ENCODE results near the gene EML6.
"Not testable (repeated sequence)": the region's sequence is repeated elsewhere in the genome, so short reads cannot be mapped to it uniquely, and the experiment has no call there.

EML6 gene

DNA sequence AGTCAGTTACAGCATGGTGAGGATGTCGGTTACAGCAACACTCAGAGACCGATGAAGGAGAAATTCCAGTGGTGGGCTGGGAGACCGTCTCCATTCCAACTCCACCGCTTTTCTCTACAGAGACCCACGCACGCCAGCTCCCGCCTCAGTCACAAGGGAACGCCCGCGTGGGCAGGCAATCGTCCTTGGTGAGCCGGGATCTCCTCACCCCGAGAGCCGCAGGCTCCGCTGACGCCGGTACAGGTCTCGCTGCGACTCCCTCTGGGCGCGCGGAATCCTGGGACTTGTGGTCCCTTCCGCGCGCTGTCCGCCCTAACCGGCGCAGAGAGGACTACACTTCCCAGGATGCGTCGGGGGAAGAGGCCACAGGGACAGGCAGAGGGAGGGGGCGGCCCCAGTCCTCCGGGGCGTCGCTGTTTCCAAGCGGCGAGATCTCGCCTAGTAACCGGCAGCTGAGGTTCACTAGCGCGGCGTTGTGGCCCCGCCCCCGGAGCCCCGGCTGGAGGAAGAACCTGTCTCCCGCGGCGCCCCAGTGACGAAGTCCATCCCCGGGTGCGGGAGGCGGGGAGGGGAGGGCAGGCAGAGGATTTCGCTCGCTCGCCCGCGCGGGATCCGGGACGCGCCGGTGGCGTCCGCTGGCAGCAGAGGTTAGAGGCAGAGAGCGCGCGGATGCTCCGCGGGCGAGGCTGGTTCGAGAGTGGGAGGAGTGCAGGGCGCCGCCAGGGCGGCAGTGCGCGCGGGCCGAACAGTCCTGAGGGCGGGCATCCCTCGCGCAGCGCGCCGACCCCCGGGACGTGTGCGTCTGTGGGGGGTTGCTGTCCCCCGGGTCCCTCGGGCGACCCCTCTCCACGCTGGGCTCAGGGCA, at the start of gene EML6:
Gene EML6, plus strand, starts transcription at position 532 of the 865 bp plus-strand sequence. CDS start 1,400 bp downstream, outside the sequence.
- DNase-seq (ENCODE audit: low spot score): peak; percentile 98

DNA sequence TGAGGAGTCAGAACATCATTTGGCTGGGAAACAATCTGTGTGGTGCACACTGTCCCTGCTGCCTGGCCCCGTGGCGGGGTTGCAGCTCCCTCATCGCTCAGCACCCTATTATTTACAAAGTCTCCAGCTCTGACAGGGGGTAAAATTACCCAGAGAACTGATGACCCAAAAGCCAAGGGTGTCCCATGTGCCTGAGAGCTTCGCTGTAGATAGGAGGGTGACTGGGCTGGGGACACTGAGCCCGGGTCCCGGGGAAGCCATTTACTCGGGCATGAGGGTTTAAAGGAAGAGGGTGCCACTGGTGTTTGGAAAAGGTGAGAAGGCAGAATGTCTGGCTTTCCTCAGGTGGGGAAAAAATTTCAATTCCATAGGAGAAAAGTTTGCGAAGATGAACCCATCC, 48.2 kb upstream of the EML6 start:
- no peak for DNase-seq (ENCODE audit: low spot score)

DNA sequence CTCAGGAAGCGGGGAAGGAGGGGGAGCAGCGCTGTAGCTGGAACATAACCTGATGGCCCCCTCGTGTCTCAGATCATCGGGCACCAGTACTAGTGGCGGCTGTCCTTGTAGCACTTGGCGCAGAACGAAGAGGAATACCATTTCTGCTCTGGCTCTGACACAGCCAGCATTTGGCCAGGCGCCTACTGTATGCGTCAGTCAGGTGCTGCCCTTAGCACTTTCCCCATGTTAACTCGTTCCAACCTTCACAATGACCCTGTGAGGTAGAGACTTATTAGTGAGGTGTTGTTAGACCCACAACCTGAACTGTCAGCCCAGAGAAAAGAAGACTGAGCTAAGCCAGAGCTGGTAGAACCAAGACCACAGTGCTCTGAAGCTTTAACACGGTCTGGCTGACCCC, 47.7 kb upstream of the EML6 start:
- no peak for DNase-seq (ENCODE audit: low spot score)

DNA sequence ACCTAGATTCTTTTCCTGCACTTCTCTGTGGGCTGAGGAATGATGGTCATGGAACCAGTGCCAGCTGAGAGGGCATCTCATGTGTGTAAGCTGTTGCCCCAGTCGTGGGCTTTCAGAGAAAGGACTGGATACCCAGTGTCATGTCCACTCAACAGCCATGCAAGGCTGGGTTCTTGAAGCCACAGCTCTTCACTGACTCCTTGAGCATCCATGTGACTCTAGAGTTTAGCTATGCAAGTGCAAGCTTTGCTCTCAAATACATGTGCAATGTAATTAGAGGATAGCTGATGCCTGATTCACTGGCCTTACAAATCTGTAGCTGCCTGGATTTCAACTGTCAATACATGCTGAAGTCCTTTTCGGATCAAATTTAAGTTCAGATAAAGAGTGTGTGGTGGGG, 46.8 kb upstream of the EML6 start:
- DNase-seq (ENCODE audit: low spot score): no peak

DNA sequence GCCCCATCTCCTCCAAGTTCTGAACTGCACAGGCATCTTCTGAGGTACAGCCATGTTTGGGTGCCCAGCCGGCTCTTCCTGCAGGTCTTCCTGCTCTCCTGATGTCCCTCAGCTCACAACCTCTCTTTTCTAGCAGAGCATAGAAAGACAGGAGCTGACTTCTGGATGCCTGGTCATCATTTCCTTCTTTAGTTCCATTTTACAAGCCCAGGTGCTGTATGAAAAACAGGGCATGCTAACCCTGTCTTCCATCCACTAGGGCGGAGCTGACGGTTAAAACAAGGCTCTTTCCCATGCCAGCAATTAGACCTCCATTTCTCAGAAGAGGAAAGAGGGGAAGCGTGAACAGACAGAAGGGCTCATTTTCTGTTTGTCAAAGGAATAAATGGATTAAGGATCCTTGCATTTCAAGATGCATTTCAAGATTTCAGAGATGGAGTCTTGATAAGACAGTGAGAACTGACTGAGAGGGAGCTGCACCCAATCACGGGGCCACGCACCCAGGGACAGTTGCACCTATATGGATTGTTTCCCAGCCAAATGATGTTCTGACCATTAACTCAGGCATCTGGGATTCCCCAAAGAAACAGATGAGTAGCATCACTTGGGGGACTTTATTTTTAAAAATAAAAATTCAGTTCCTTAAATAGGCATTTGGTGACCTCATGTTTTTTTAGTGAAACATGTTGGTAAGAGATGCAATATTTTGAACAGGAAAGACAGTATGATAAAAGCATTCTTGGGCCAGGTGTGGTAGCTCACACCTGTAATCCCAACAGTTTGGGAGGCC, 45.8 kb upstream of the EML6 start:
- no peak for DNase-seq (ENCODE audit: low spot score)

DNA sequence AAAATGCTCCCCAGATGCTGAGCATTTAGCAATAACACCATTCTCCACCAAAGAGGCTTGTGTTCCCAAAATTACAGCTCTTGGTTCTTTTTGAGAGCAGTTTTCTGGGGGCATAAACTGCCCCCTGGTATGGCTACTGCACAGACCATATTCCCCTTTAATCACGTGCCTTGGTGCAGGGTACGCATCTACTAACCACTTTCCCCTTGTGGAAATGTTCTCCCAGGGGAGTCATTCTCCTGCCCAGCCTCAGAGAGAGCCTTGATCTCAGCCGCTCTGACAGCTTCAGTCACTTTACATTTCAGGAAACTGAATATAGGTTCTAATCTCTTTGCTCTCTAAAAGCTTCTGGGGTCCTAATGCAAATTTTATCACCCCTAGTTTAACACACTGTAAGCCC, 44.7 kb upstream of the EML6 start:
- no peak for DNase-seq (ENCODE audit: low spot score)

DNA sequence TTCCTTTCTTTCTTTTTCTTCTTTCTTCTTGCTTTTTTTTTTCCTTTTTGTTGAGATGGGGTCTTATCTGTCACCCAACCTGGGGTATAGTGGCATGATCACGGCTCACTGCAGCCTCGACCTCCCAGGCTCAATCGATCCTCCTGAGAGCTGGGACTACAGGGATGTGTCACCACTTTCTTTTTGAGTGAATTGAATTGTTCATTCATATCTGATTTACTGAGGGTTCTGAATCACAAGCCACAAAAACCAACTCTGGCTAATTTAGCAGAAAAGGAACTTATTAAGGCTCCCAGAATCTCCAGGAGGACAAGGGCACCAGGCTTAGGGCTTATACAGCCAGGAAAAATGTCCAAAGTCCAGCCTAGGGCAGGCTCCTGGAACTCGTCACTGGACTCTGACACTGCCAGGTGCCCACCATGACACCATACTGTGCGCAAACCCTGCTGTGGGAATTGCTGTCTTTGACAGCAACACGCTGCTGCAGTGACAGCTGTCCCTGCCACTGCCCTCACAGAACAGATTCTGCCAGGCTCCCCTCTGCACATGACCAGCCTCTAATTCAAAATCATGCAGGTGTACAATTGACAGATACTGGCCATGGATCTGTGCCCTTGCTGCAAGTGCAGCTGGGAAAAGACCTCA, 42.9 kb upstream of the EML6 start:
- no peak for DNase-seq (ENCODE audit: low spot score)

DNA sequence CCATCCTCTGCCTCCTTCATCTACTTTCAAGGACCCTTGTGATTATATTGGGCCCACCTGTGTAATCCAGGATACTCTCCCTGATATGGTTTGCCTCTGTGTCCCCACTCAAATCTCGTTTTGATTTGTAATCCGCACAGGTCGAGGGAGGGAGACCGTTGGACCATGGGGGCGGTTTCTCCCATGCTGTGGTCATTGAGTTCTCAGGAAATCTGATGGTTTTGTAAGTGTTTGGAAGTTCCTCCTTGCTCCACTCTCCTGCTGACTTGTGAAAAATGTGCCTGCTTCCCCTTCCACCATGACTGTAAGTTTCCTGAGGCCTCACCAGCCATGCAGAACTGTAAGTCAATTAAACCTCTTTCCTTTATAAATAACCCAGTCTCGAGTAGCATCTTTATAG, 42.0 kb upstream of the EML6 start:
- no peak for DNase-seq (ENCODE audit: low spot score)

DNA sequence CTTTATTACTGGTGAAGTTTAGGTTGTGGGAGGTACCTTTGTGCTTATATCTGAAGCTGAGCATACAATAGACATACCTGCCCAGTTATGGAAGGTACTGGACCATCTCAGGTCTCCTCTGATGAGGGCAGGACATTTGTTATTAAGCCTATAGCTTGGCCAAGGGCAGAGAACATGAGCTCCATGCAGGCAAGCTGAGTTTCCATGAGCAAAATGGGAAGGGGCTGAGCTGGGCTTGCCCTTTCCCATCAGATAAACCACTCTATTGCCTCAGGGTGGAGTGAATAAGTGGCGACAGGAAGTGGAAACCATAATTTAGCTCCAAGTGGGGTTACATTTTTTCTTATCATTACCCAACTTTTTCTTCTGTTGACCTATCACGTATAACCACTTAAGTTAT, 39.9 kb upstream of the EML6 start:
- DNase-seq (ENCODE audit: low spot score): no peak

DNA sequence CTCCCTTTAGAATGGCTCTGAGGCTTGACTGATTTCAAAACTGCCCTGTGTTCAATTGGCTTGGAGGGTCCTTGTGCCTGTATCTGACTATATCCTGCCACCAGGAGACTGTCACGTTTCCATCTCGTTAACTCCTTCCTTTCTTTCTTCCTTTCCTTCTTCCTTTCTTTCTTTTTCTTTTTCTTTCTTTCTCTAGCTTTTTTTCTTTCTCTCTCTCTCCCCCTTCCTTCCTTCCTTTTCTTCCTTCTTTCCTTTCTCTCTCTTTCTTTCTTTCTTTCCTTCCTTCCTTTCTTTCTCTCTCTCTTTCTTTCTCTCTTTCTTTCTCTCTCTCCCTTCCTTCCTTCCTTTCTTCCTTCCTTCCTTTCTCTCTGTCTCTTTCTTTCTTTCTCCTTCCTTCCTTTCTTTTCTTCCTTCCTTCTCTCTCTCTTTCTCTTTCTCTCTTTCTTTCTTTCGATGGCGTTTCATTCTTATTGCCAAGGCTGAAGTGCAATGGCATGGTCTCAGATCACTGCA, 38.1 kb upstream of the EML6 start:
- DNase-seq (ENCODE audit: low spot score): no peak

DNA sequence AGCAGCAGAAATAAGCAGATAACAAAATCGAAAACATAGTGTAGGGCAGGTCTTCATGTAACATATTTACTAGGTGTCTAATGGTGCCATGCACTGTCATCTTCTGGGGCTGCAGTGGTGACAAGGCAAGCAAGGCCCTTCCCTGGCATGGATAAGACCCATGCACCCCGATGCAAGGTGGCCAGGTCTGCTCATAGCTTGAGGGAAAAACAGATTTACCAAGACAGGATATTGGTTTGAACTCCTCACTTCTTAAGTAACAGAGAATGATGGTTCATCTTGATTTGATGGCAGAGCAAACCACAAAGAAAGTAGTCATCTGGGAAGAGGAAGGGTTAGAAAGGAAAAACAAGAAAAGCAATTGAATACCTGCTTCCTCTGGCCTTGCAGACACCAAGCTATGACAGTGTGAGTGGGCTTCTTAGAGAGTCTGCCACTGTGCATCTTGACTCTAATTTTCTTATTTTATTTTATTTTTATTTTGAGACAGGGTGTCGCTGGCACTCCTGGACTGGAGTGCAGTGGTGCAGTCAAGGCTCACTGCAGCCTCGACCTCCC, 35.8 kb upstream of the EML6 start:
- no peak for DNase-seq (ENCODE audit: low spot score)

DNA sequence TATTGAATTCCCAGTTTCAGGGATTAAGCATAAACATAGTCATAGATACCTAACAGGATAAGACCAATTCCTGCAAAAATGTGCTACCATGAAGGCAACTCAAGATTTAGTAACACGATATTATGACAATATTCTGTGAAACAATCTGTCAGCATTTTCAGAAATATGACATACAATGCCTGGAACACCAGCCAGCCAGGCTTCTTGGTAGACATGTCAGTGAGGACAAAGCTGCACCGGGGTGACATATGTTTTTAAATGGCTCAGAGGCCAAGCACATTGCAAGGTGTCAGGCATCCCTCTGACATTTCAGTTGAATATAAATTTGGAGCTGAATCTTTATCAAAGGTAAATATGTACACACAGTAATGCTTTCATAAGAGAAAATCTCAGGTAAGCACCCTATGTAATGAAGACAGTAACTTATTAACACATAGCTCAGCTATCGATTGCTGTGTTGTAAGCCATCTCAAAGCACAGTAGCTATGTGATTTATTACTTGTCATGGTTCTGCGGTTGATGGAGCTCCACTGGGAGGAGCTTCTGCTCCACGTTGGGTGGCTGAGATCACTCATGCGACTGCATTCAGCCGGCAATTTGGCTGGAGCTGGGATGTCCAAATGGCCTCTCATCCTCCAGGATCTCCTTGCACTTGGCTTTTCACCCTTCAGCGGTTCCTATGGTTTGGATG, 31.9 kb upstream of the EML6 start:
- no peak for DNase-seq (ENCODE audit: low spot score)

DNA sequence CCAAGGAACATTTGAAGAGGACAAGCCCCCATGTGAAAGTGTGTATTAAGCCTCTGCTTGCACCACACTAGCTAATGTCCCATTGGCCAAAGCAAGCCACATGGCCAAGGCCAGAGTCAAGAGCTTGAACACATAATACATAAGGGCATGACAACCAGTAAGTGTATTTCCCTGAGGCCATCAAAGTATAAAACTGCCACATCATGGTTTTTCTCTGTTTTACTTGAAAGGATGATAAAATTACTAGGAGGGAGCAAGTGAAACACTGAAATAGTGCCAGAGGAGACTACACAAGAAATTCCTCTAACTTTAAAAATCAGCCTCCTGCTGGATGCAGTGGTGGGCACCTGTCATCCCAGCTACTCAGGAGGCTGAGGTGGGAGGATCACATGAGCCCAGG, 30.9 kb upstream of the EML6 start:
- DNase-seq (ENCODE audit: low spot score): no peak

DNA sequence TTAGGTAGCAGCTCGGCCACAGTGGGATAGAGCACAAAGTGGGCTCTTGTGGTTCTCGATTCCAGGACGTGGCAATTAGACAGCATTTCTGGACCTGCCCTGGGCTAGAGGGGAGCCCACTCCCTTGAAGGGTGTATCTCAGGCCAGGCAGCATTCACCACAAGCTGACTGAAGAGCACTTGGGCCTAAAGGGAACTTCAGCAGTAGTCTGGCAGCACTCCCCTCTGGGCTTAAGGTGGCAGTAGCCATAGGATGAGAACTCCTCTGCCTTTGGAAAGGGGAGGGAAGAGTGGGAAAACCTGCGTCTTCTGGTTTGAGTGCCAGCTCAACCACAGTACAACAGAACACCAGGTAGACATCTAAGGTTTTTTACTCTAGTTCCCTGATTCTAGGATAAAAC, 28.1 kb upstream of the EML6 start:
- no peak for DNase-seq (ENCODE audit: low spot score)

DNA sequence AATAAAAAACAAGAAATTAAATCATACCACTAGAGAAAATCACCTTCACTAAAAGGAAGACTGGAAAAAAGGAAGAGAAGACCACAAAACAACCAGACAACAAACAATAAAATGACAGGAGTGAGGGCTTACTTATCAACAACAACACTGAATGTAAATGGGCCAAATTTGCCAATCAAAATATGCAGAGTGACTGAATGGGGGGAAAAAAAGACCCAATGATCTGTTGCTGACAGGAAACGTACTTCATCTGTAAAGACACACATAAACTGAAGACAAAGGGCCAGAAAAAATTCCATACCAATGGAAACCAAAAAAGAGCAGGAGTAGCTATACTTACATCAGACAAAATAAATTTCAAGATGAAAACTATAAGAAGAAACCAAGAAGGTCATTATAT, 25.5 kb upstream of the EML6 start:
- DNase-seq (ENCODE audit: low spot score): no peak

DNA sequence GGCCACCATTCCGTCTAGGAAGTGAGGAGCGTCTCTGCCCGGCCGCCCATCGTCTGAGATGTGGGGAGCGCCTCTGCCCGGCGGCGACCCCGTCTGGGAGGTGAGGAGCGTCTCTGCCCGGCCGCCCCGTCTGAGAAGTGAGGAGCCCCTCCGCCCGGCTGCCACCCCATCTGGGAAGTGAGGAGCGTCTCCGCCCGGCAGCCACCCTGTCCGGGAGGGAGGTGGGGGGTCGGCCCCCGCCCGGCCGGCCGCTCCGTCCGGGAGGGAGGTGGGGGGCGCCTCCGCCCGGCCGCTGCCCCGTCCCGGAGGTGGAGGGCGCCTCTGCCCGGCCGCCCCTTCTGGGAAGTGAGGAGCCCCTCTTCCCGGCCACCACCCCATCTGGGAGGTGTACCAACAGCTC, 24.5 kb upstream of the EML6 start:
- DNase-seq (ENCODE audit: low spot score): not testable (repeated sequence)

DNA sequence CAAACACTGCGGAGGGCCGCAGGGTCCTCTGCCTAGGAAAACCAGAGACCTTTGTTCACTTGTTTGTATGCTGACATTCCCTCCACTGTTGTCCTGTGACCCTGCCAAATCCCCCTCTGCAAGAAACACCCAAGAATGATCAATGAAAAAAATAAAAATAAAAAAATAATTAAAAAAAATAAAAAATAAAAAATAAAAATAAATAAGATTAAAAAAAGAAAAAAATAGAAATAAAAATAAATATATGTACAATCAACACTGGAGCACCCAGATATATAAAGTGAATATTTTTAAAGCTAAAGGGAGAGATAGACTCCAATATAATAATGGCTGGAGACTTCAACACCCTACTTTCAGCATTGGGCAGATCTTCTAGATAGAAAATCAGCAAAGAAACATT, 23.8 kb upstream of the EML6 start:
- DNase-seq (ENCODE audit: low spot score): no peak

DNA sequence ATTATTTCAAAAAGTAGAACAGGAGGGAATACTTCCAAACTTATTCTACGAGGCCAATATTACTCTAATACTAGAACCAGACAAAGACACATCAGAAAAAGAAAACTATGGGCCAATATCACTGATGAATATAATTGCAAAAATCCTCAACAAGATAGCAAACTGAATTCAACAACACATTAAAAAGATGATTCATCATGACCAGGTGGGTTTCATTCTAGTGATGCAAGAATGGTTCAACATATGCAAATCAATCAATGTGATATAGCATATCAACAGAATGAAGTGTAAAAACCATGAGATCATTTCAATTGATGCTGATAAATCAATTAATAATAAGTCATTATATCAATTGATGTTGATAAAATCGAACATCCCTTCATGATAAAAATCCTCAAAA, 22.4 kb upstream of the EML6 start:
- no peak for DNase-seq (ENCODE audit: low spot score)

DNA sequence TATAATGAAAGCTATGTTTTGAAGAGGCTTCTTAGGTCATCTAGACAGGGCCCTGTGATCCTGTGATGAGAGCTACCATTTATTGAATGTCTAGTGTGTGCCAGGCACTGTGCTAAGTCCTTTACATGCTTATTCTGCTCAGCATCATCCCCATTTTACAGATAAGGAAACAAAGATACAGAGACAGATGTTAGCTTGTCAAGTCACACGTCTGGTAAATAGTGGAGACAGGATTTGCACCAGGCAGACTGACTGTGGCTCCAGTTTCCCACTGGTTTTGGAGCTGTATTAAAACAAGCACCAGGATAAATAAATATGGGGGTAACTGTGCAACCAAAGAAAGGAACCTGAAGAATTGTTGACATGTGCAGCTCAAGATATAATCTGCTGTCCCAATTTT, 19.2 kb upstream of the EML6 start:
- no peak for DNase-seq (ENCODE audit: low spot score)

DNA sequence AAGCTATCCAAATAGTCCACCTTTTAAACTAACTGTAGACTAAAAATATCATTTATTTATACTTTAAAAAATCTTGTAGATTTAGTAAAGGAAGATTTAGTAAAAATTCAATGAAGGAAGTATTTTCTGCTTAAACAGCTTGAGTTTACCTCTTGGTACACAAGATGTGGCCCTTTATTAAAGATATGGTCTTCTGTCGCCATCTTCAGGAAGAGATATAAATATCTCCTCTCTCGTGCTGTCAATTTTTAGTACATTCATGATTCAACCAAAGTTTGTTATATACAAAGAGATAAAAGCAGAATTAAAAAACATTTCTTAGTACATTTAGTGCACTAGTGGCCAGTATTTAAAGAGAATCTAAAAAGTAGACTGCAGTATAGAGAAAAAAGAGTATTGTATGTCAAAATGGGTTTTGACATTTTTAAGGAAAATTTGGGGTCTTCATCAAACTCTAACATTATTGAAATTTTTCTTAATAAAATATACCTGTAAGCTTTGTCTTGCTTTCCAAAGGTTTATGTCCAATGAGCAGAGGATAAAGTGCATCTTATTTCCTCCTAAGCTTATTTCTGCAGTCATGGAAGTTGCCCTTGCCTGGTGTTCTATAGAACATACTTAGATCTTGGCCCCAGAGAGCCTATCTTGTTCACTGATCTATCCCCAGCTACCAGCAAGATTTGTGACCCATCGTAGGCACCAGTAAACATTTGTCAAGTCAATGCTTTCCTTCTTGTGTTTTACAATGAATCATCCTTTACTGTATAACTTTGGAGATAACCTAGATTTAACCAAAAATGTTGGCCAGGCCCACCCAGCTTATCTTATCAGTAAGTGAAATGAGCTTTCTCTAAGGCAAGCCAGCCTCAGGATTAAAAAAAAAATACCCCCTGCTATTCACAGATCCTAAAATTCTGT, 18.5 kb upstream of the EML6 start:
- DNase-seq (ENCODE audit: low spot score): peak; percentile 67

DNA sequence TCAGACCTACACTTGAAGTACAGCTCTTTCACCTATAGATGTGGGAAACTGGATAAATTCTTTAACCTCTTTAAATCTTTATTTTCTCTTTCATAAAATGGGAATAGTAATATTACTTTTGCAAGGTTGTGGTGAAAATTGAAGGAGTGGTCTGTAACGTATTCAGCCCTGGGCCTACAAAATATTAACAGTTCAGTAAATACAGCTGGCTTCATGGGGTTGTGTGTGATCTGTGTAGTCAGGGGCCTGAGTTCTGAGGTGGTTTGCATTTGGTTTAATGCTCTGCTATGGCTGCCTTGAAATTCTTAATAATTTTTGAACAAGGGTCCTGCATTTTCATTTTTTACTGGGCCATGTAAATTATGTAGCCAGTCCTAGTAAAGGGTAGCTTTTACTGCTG, 16.8 kb upstream of the EML6 start:
- no peak for DNase-seq (ENCODE audit: low spot score)

Data from CD4-positive, alpha-beta T cell treated with Interleukin-15 for 4 hours (primary cell).